Measurements from ENCODE around the gene FCHSD2. TPM values are rescaled to one million over a fixed set of nuclear protein-coding genes. Genes with fewer than 3 reads are reported as not detected.

Gene FCHSD2
- polyA plus RNA-seq, 1 donor (not counting 4 experiments of a cell fraction or from before 2014, with no cell fraction given), result 14.2 TPM

DNA sequence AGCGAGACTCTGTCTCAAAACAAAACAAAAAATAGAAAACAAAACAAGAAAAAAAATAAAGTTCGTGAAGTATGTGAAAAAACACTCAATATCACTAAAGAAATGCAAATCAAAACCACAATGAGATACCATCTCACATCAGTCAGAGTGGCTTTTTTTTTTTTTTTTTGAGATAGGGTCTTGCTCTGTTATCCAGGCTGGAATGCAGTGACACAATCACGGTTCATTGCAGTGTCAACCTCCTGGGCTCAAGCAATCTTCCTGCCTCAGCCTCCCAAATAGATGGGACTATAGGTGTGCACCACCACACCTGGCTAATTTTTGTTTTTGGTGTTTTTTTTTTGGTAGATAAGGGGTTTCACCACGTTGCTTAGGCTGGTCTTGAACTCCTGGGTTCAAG, 290.4 kb downstream of the FCHSD2 start:
- FAIRE-seq, result no peak
- dilution Hi-C loops (cut with MboI; ENCODE audit: extremely low pct_ligation_motif_present, low sequenced_read_pairs), result no loop called here
- no peak overlapping the region for H3K4me2 ChIP-seq (ENCODE audit: control insufficient read depth, extremely low read depth, insufficient read depth, low read depth, low read length)
- no peaks in the 10 kb centered on the region for H3K9me3 ChIP-seq (ENCODE audit: control insufficient read depth, low read depth, low read length)
- H3K79me2 ChIP-seq (ENCODE audit: control insufficient read depth, insufficient read depth, low read length), result no peaks in the 10 kb centered on the region
- no peak overlapping the region for H2AFZ ChIP-seq (ENCODE audit: control insufficient read depth, low read length)
- no peaks in the 10 kb centered on the region for H3K4me1 ChIP-seq (ENCODE audit: control insufficient read depth, extremely low read depth, insufficient read depth, low read length)
- no peak for DNase-seq (ENCODE audit: low read depth, low spot score)
- H3K4me3 ChIP-seq (ENCODE audit: control insufficient read depth in 2 of 3, extremely low read depth in 1 of 3, insufficient read depth in 2 of 3, low read depth in 1 of 3, low read length in 3 of 3), result no peak overlapping the region
- no peaks in the 10 kb centered on the region for H4K20me1 ChIP-seq (ENCODE audit: control insufficient read depth, extremely low read depth, insufficient read depth, low read length)
- no peaks in the 10 kb centered on the region for H3K36me3 ChIP-seq (ENCODE audit: control insufficient read depth in 2 of 2, extremely low read depth in 1 of 2, insufficient read depth in 2 of 2, low read length in 2 of 2)
- no peaks in the 10 kb centered on the region for H3K27me3 ChIP-seq (ENCODE audit: control insufficient read depth, extremely low read depth, insufficient read depth, low read length)
- TF ChIP-seq EZH2 (IDR thresholded peaks at IDR 0.05; ENCODE audit: low read length), result no peak
- TF ChIP-seq, protein P1, sequence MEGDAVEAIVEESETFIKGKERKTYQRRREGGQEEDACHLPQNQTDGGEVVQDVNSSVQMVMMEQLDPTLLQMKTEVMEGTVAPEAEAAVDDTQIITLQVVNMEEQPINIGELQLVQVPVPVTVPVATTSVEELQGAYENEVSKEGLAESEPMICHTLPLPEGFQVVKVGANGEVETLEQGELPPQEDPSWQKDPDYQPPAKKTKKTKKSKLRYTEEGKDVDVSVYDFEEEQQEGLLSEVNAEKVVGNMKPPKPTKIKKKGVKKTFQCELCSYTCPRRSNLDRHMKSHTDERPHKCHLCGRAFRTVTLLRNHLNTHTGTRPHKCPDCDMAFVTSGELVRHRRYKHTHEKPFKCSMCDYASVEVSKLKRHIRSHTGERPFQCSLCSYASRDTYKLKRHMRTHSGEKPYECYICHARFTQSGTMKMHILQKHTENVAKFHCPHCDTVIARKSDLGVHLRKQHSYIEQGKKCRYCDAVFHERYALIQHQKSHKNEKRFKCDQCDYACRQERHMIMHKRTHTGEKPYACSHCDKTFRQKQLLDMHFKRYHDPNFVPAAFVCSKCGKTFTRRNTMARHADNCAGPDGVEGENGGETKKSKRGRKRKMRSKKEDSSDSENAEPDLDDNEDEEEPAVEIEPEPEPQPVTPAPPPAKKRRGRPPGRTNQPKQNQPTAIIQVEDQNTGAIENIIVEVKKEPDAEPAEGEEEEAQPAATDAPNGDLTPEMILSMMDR (optimal IDR thresholded peaks at IDR 0.05 in 1 of 3, IDR thresholded peaks at IDR 0.05 in 1 of 3, conservative IDR thresholded peaks at IDR 0.05 in 1 of 3; ENCODE audit: extremely low read depth in 1 of 3, insufficient read depth in 2 of 3, low read length in 3 of 3), result no peak
- no peak overlapping the region for H3K9ac ChIP-seq (ENCODE audit: control insufficient read depth, extremely low read depth, insufficient read depth, low read length)
- H3K27ac ChIP-seq (ENCODE audit: control insufficient read depth, insufficient read depth, low read length), result no peak overlapping the region
- no peaks in the 10 kb centered on the region for H3K9me1 ChIP-seq (ENCODE audit: control insufficient read depth, extremely low read depth, insufficient read depth, low read length)

DNA sequence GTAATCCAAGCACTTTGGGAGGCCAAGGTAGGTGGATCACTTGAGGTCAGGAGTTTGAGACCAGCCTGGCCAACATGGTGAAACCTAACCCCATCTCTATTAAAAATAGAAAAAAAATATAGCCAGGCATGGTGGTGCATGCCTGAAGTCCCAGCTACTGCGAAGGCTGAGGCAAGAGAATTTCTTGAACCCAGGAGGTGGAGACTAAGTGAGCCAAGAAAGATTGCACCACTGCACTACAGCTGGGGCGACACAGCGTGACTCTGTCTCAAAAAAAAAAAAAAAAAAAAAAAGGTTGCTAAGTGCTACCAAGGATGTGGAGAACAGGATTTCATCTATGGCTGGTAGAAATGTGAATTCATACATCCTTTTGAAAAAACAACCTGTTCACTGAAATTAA, 291.3 kb downstream of the FCHSD2 start:
- no peak overlapping the region for H3K9ac ChIP-seq (ENCODE audit: control insufficient read depth, extremely low read depth, insufficient read depth, low read length)
- H3K4me2 ChIP-seq (ENCODE audit: control insufficient read depth, extremely low read depth, insufficient read depth, low read depth, low read length), result no peak overlapping the region
- no peak overlapping the region for H3K4me3 ChIP-seq (ENCODE audit: control insufficient read depth in 2 of 3, extremely low read depth in 1 of 3, insufficient read depth in 2 of 3, low read depth in 1 of 3, low read length in 3 of 3)
- H3K36me3 ChIP-seq (ENCODE audit: control insufficient read depth in 2 of 2, extremely low read depth in 1 of 2, insufficient read depth in 2 of 2, low read length in 2 of 2), result no peaks in the 10 kb centered on the region
- FAIRE-seq, result no peak
- no peaks in the 10 kb centered on the region for H4K20me1 ChIP-seq (ENCODE audit: control insufficient read depth, extremely low read depth, insufficient read depth, low read length)
- TF ChIP-seq EZH2 (IDR thresholded peaks at IDR 0.05; ENCODE audit: low read length), result no peak
- TF ChIP-seq, protein P1 (optimal IDR thresholded peaks at IDR 0.05 in 1 of 3, IDR thresholded peaks at IDR 0.05 in 1 of 3, conservative IDR thresholded peaks at IDR 0.05 in 1 of 3; ENCODE audit: extremely low read depth in 1 of 3, insufficient read depth in 2 of 3, low read length in 3 of 3), result no peak
- no peak for DNase-seq (ENCODE audit: low read depth, low spot score)
- no peaks in the 10 kb centered on the region for H3K9me3 ChIP-seq (ENCODE audit: control insufficient read depth, low read depth, low read length)
- no peaks in the 10 kb centered on the region for H3K9me1 ChIP-seq (ENCODE audit: control insufficient read depth, extremely low read depth, insufficient read depth, low read length)
- no peaks in the 10 kb centered on the region for H3K4me1 ChIP-seq (ENCODE audit: control insufficient read depth, extremely low read depth, insufficient read depth, low read length)
- no peaks in the 10 kb centered on the region for H3K79me2 ChIP-seq (ENCODE audit: control insufficient read depth, insufficient read depth, low read length)
- dilution Hi-C loops (cut with MboI; ENCODE audit: extremely low pct_ligation_motif_present, low sequenced_read_pairs), result no loop called here
- H3K27ac ChIP-seq (ENCODE audit: control insufficient read depth, insufficient read depth, low read length), result no peak overlapping the region
- H3K27me3 ChIP-seq (ENCODE audit: control insufficient read depth, extremely low read depth, insufficient read depth, low read length), result no peaks in the 10 kb centered on the region
- H2AFZ ChIP-seq (ENCODE audit: control insufficient read depth, low read length), result no peak overlapping the region
